ENCODE measurements around the gene MAML3.
"Not testable (repeated sequence)": the region's sequence is repeated elsewhere in the genome, so short reads cannot be mapped to it uniquely, and the experiment has no call there.

The MAML3 gene

GRCh38 chr4:139710073-139710472 lies 443.9 kb downstream of the MAML3 start:
- H3K27me3 Mint-ChIP-seq (ENCODE audit: low read depth): no peaks in the 10 kb centered on the region
- no peak for DNase-seq (ENCODE audit: low spot score)
- H3K27ac Mint-ChIP-seq: no peak overlapping the region
- H3K9me3 Mint-ChIP-seq: no peaks in the 10 kb centered on the region
- no peak overlapping the region for H3K4me3 Mint-ChIP-seq
- H3K36me3 Mint-ChIP-seq (ENCODE audit: low read depth): peaks cover 20% of the 10 kb centered on the region
- H3K4me1 Mint-ChIP-seq (ENCODE audit: low read depth): no peaks in the 10 kb centered on the region

- Mint-ChIP-seq H3K27me3 (ENCODE audit: low read depth) (no peaks in the 10 kb centered on the region), H3K9me3 (no peaks in the 10 kb centered on the region), H3K4me1 (ENCODE audit: low read depth) (no peaks in the 10 kb centered on the region), H3K4me3 (no peak overlapping the region), H3K27ac (no peak overlapping the region), H3K36me3 (ENCODE audit: low read depth) (peaks cover 22% of the 10 kb centered on the region)
- DNase-seq (ENCODE audit: low spot score): no peak
Measured at GRCh38 chr4:139709660-139710059, 444.3 kb downstream of the MAML3 start.

GRCh38 chr4:139704915-139705485 lies 449.0 kb downstream of the MAML3 start:
- Mint-ChIP-seq H3K4me3 (no peak overlapping the region), H3K27ac (no peak overlapping the region), H3K27me3 (ENCODE audit: low read depth) (no peaks in the 10 kb centered on the region), H3K4me1 (ENCODE audit: low read depth) (no peaks in the 10 kb centered on the region), H3K36me3 (ENCODE audit: low read depth) (peaks cover 34% of the 10 kb centered on the region), H3K9me3 (no peaks in the 10 kb centered on the region)
- no peak for DNase-seq (ENCODE audit: low spot score)

DNA sequence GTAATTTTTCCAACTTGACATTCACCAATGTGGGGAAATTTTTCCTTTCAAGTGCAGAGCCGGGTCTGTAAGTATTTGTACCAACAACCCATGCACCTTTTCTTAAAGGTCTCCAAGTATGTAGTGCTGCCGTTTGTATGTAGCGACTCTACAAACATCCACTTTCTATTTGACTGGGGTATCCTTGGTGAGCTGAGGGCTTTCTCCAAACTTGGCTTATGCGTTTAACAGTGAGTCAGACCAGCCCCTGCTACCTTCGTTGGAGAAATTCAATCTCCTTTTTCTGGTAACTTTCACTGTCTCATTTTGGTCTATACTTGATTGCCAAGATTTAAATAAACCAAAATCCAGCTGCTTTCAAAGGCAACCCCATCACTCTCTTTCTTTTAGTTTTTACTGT lies 453.4 kb downstream of the MAML3 start:
- Mint-ChIP-seq H3K36me3 (ENCODE audit: low read depth) (peaks cover 38% of the 10 kb centered on the region), H3K4me3 (no peak overlapping the region), H3K4me1 (ENCODE audit: low read depth) (peaks cover 3% of the 10 kb centered on the region), H3K9me3 (no peaks in the 10 kb centered on the region), H3K27ac (no peak overlapping the region), H3K27me3 (ENCODE audit: low read depth) (no peaks in the 10 kb centered on the region)
- no peak for DNase-seq (ENCODE audit: low spot score)

DNA sequence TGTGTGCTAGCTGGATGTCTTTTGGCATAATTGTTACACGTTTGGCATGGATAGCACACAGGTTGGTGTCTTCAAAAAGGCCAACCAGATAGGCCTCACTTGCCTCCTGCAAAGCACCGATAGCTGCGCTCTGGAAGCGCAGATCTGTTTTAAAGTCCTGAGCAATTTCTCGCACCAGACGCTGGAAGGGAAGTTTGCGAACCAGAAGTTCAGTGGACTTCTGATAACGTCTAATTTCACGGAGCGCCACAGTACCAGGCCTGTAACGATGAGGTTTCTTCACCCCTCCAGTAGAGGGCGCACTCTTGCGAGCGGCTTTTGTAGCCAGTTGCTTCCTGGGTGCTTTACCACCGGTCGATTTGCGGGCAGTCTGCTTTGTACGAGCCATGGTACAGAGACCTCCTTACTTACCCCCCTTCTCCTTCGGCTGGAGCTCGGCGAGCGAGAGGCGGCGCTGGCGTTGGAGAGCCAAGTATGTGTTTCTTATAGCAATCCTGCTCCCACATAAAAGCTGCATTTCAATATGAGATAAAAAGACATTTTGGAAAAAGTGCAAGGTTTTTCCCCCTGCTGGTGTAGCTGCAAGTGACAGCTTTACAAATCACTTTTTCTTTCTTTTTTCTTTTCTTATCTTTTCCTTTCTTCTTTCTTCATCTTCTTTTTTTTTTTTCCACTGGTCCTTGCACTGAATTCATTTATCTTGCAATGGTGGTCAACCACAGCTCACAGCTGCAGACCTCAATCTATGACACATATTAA lies 455.6 kb downstream of the MAML3 start:
- not testable (repeated sequence) for H3K9me3 Mint-ChIP-seq; H3K4me1 Mint-ChIP-seq (ENCODE audit: low read depth); DNase-seq (ENCODE audit: low spot score); H3K4me3 Mint-ChIP-seq; H3K27me3 Mint-ChIP-seq (ENCODE audit: low read depth); H3K27ac Mint-ChIP-seq
- H3K36me3 Mint-ChIP-seq (ENCODE audit: low read depth): peaks cover 28% of the 10 kb centered on the region

- no peak for DNase-seq (ENCODE audit: low spot score)
- peaks cover 22% of the 10 kb centered on the region for H3K36me3 Mint-ChIP-seq (ENCODE audit: low read depth)
- H3K9me3 Mint-ChIP-seq: no peaks in the 10 kb centered on the region
- H3K27me3 Mint-ChIP-seq (ENCODE audit: low read depth): no peaks in the 10 kb centered on the region
- no peak overlapping the region for H3K4me3 Mint-ChIP-seq
- no peak overlapping the region for H3K27ac Mint-ChIP-seq
- peaks cover 3% of the 10 kb centered on the region for H3K4me1 Mint-ChIP-seq (ENCODE audit: low read depth)
Measured at GRCh38 chr4:139696491-139696890, 457.5 kb downstream of the MAML3 start.

DNA sequence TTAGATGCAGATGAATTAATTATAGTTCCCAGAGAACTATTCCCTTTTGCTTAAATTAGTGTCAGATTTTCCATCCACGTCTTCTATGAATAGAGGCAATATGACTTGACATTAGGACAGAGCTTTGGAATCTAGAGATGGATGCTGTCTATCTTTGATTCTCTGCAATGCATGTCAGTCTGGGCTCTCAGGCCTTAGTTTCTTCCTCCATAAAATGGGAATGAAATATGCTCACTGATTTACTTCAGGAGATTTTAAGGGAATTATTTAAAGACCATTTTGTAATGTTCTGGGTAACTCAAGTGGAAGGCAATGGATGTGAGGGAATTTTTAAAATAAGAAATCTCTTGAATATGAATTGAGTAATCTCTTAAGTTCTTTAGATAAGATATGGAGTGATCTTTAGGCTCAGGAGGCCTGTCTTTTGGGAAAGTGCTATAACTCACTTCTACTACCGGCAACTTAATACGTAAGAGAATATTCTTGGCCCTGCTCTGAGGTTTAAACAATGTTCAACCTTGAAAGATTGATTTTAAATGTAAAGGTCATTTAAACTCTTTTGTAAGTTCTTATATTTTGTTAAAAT lies 459.4 kb downstream of the MAML3 start:
- Mint-ChIP-seq H3K9me3 (no peaks in the 10 kb centered on the region), H3K4me3 (no peak overlapping the region), H3K27me3 (ENCODE audit: low read depth) (no peaks in the 10 kb centered on the region), H3K27ac (no peak overlapping the region), H3K4me1 (ENCODE audit: low read depth) (peaks cover 3% of the 10 kb centered on the region), H3K36me3 (ENCODE audit: low read depth) (peaks cover 23% of the 10 kb centered on the region)
- DNase-seq (ENCODE audit: low spot score): no peak

GRCh38 chr4:139692309-139693012 lies 461.5 kb downstream of the MAML3 start:
- H3K4me3 Mint-ChIP-seq: no peak overlapping the region
- H3K9me3 Mint-ChIP-seq: no peaks in the 10 kb centered on the region
- DNase-seq (ENCODE audit: low spot score): no peak
- peaks cover 20% of the 10 kb centered on the region for H3K36me3 Mint-ChIP-seq (ENCODE audit: low read depth)
- H3K27ac Mint-ChIP-seq: no peak overlapping the region
- H3K27me3 Mint-ChIP-seq (ENCODE audit: low read depth): no peaks in the 10 kb centered on the region
- H3K4me1 Mint-ChIP-seq (ENCODE audit: low read depth): peaks cover 3% of the 10 kb centered on the region

DNA sequence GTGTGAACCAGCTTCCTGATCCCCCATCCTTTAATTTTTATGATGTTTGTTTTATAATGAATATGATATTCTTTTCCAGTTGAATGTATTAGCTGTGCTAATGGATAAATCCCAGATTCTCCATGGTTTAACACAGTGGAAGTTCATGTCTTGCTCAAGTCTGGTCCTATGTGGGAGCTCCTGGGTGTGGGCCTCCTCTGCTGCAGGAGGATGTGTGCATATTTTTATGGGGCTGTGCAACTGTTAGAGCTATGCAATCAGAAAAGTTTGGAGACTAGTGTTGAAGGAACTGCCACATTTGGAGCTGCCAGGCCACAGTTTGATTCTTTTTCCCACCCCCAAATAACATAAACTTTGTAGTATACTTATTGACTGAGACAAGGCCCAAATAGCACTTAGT lies 463.6 kb downstream of the MAML3 start:
- peaks cover under 1% of the 10 kb centered on the region for H3K9me3 Mint-ChIP-seq
- H3K4me1 Mint-ChIP-seq (ENCODE audit: low read depth): peaks cover 3% of the 10 kb centered on the region
- no peak for DNase-seq (ENCODE audit: low spot score)
- H3K36me3 Mint-ChIP-seq (ENCODE audit: low read depth): peaks cover 20% of the 10 kb centered on the region
- no peak overlapping the region for H3K4me3 Mint-ChIP-seq
- no peak overlapping the region for H3K27ac Mint-ChIP-seq
- no peaks in the 10 kb centered on the region for H3K27me3 Mint-ChIP-seq (ENCODE audit: low read depth)

DNA sequence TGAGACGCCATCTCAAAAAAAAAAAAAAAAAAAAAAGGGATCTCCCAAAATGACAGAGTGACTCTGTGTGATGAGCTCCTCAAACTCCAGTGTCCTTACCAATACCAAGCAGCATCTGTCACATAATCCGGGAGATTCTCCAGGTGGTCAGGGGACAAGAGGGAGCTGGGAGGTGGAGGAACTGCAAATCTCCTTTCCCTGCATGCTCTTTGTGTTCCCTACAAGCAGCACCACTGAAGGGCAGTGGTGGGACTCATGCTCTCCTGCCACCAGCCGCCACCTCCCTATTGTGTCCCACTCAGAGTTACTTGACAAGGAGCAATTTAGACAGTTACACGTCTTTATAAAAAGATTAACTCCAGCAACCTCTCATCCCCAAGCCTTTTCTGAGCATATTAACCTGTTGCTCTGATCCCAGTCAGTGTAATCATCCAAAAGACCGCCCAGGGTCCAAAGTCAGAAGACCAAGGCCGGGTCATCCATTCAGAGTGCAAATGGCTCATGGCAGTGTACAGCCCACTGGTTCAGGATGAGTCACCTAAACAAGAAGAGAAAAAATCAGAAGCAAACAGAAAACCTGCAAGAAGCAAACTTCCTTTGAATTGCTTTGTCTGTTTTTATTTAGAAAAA lies 464.8 kb downstream of the MAML3 start:
- H3K27me3 Mint-ChIP-seq (ENCODE audit: low read depth): no peaks in the 10 kb centered on the region
- H3K4me1 Mint-ChIP-seq (ENCODE audit: low read depth): peaks cover 10% of the 10 kb centered on the region
- no peak overlapping the region for H3K27ac Mint-ChIP-seq
- no peak for DNase-seq (ENCODE audit: low spot score)
- peaks cover 27% of the 10 kb centered on the region for H3K36me3 Mint-ChIP-seq (ENCODE audit: low read depth)
- H3K4me3 Mint-ChIP-seq: no peak overlapping the region
- H3K9me3 Mint-ChIP-seq: peaks cover 7% of the 10 kb centered on the region

GRCh38 chr4:139686988-139687387 lies 467.0 kb downstream of the MAML3 start:
- no peak for DNase-seq (ENCODE audit: low spot score)
- Mint-ChIP-seq H3K9me3 (peaks cover 7% of the 10 kb centered on the region), H3K27ac (no peak overlapping the region), H3K27me3 (ENCODE audit: low read depth) (no peaks in the 10 kb centered on the region), H3K4me3 (no peak overlapping the region), H3K4me1 (ENCODE audit: low read depth) (peaks cover 25% of the 10 kb centered on the region), H3K36me3 (ENCODE audit: low read depth) (peaks cover 43% of the 10 kb centered on the region)

- Mint-ChIP-seq H3K27me3 (ENCODE audit: low read depth) (no peaks in the 10 kb centered on the region), H3K27ac (no peak overlapping the region), H3K36me3 (ENCODE audit: low read depth) (peaks cover 43% of the 10 kb centered on the region), H3K4me3 (no peak overlapping the region), H3K4me1 (ENCODE audit: low read depth) (peaks cover 25% of the 10 kb centered on the region), H3K9me3 (peaks cover 7% of the 10 kb centered on the region)
- DNase-seq (ENCODE audit: low spot score): no peak
Measured at GRCh38 chr4:139686130-139686529, 467.9 kb downstream of the MAML3 start.

GRCh38 chr4:139685180-139685579 lies 468.8 kb downstream of the MAML3 start:
- H3K9me3 Mint-ChIP-seq: peaks cover 7% of the 10 kb centered on the region
- peak overlapping the region; percentile 73 for H3K27ac Mint-ChIP-seq
- DNase-seq (ENCODE audit: low spot score): no peak
- no peaks in the 10 kb centered on the region for H3K27me3 Mint-ChIP-seq (ENCODE audit: low read depth)
- peaks cover 43% of the 10 kb centered on the region for H3K36me3 Mint-ChIP-seq (ENCODE audit: low read depth)
- no peak overlapping the region for H3K4me3 Mint-ChIP-seq
- peaks cover 25% of the 10 kb centered on the region for H3K4me1 Mint-ChIP-seq (ENCODE audit: low read depth)

DNA sequence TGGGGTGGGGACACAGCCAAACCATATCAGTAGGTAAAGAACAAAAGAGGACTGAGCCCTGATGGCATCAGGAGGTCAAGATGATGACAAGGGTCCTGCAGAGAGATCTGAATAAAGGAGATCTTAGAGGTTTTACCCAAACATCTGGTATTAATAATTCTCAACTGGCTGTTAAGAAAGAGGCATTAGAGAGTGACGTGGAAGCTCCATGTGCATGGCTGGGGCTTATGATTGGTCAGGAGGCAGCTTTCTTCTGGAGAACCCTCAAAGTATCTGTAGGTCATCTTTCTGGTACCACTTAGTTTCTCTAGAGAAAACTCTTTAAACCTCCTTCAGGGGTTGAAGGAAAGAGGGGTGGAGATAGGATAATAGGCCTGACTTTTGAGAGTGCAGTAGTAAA lies 469.6 kb downstream of the MAML3 start:
- peaks cover 7% of the 10 kb centered on the region for H3K9me3 Mint-ChIP-seq
- H3K4me1 Mint-ChIP-seq (ENCODE audit: low read depth): peaks cover 24% of the 10 kb centered on the region
- H3K4me3 Mint-ChIP-seq: no peak overlapping the region
- H3K27ac Mint-ChIP-seq: no peak overlapping the region
- peaks cover 48% of the 10 kb centered on the region for H3K36me3 Mint-ChIP-seq (ENCODE audit: low read depth)
- no peak for DNase-seq (ENCODE audit: low spot score)
- H3K27me3 Mint-ChIP-seq (ENCODE audit: low read depth): no peaks in the 10 kb centered on the region
